ENCODE results near the gene FUT6.

DNA sequence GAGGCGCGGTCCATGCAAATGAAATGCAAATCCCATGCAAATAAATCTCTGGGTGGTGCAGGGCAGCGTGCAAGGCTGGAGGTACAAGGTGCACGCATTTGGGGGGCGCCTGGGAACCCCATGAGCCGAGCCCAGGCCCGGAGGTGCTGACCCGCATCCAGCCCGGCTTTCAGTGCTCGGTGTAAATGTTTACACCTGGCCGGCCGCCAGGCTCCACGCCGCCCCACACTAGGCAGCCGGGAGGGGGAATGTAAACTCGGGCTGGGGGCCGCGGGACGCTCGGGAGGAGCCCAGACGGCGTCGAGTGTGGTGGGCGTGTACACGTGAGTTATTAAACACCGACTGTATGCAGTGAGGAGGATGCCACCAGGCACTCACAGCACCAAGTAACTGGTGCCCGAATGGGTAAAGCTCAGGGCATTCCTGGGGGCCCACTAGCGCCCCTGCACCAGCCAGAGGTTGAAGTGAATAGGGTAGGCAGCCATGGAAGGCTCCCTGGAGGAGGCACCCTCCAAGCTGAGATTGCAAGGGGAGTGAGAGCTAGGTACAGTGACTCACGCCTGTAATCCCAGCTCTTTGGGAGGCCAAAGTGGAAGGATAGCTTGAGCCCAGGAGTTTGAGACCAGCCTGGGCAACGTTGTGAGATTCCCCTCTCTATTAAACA lies 17.2 kb downstream of the FUT6 start:
- TF ChIP-seq, protein P1, sequence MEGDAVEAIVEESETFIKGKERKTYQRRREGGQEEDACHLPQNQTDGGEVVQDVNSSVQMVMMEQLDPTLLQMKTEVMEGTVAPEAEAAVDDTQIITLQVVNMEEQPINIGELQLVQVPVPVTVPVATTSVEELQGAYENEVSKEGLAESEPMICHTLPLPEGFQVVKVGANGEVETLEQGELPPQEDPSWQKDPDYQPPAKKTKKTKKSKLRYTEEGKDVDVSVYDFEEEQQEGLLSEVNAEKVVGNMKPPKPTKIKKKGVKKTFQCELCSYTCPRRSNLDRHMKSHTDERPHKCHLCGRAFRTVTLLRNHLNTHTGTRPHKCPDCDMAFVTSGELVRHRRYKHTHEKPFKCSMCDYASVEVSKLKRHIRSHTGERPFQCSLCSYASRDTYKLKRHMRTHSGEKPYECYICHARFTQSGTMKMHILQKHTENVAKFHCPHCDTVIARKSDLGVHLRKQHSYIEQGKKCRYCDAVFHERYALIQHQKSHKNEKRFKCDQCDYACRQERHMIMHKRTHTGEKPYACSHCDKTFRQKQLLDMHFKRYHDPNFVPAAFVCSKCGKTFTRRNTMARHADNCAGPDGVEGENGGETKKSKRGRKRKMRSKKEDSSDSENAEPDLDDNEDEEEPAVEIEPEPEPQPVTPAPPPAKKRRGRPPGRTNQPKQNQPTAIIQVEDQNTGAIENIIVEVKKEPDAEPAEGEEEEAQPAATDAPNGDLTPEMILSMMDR (IDR thresholded peaks at IDR 0.05), result no peak
- no peak for TF ChIP-seq POLR2A (IDR thresholded peaks at IDR 0.05)

Data from thyroid gland (tissue), 4 donors.